ENCODE results near the gene FCHSD1.

Gene FCHSD1

GRCh38 chr5:141590127-141590526 is 61.1 kb downstream of the FCHSD1 start:
- Histone ChIP-seq H3K27me3 (replicated peaks; ENCODE audit: control insufficient read depth, insufficient read depth, low read length) (no peaks in the 10 kb centered on the region), H3K36me3 (ENCODE audit: control insufficient read depth, insufficient read depth, low read length) (peaks cover 5% of the 10 kb centered on the region), H3K4me3 (replicated peaks; ENCODE audit: low read depth, low read length) (no peak overlapping the region)
- TF ChIP-seq, protein P1, sequence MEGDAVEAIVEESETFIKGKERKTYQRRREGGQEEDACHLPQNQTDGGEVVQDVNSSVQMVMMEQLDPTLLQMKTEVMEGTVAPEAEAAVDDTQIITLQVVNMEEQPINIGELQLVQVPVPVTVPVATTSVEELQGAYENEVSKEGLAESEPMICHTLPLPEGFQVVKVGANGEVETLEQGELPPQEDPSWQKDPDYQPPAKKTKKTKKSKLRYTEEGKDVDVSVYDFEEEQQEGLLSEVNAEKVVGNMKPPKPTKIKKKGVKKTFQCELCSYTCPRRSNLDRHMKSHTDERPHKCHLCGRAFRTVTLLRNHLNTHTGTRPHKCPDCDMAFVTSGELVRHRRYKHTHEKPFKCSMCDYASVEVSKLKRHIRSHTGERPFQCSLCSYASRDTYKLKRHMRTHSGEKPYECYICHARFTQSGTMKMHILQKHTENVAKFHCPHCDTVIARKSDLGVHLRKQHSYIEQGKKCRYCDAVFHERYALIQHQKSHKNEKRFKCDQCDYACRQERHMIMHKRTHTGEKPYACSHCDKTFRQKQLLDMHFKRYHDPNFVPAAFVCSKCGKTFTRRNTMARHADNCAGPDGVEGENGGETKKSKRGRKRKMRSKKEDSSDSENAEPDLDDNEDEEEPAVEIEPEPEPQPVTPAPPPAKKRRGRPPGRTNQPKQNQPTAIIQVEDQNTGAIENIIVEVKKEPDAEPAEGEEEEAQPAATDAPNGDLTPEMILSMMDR (IDR thresholded peaks at IDR 0.05; ENCODE audit: insufficient read depth, low read length, poor library complexity, severe bottlenecking), result no peak
- no peak for DNase-seq (ENCODE audit: extremely low read depth, insufficient read length)

All from GM06990 (cell line).